H9 (cell line): ENCODE data around the gene RPE65. TPM values are rescaled to one million over a fixed set of nuclear protein-coding genes. Genes with fewer than 3 reads are reported as not detected.

Experiments used
- DNase-seq: peaks from one replicate; pipeline ENCODE4 v3.0.0-alpha.2; 2017
- H2AFZ ChIP-seq: one replicate; pipeline ENCODE4 v1.6.1; 2013; ENCODE audit warnings: mild to moderate bottlenecking, low read length, control low read depth, moderate library complexity
- H2AK5ac ChIP-seq: 2 replicates; pipeline ENCODE4 v1.6.1; 2013; ENCODE audit warnings: low read length, control low read depth, mixed read lengths; ENCODE audit not compliant: insufficient read length
- H2BK120ac ChIP-seq: one replicate; pipeline ENCODE4 v1.6.1; 2013; ENCODE audit warnings: low read depth, mild to moderate bottlenecking, low read length, control low read depth, inconsistent platforms; ENCODE audit not compliant: poor library complexity, severe bottlenecking
- H2BK12ac ChIP-seq: 2 replicates; pipeline ENCODE4 v1.6.1; 2013; ENCODE audit warnings: low read length, control low read depth, mixed read lengths, low read depth; ENCODE audit not compliant: insufficient read length
- H2BK15ac ChIP-seq: 2 replicates; pipeline ENCODE4 v1.6.1; 2013; ENCODE audit warnings: low read depth, low read length, control low read depth
- H2BK20ac ChIP-seq: one replicate; pipeline ENCODE4 v1.6.1; 2013; ENCODE audit warnings: low read depth, mild to moderate bottlenecking, low read length, control low read depth, inconsistent platforms; ENCODE audit not compliant: poor library complexity, severe bottlenecking
- H2BK5ac ChIP-seq: 2 replicates; pipeline ENCODE4 v1.6.1; 2013; ENCODE audit warnings: low read length, control low read depth, mixed read lengths; ENCODE audit not compliant: insufficient read length
- H3K14ac ChIP-seq: 2 replicates; pipeline ENCODE4 v1.6.1; 2013; ENCODE audit warnings: low read length, control low read depth; ENCODE audit not compliant: insufficient read depth
- H3K18ac ChIP-seq: 2 replicates; pipeline ENCODE4 v1.6.1; 2013; ENCODE audit warnings: low read depth, mild to moderate bottlenecking, mixed read lengths, low read length, control low read depth; ENCODE audit not compliant: insufficient read length
- H3K23ac ChIP-seq: 2 replicates; pipeline ENCODE4 v1.6.1; 2013; ENCODE audit warnings: low read length, control low read depth, mixed read lengths, low read depth; ENCODE audit not compliant: insufficient read length
- H3K23me2 ChIP-seq: 2 replicates; pipeline ENCODE4 v1.6.1; 2013; ENCODE audit warnings: low read depth, mild to moderate bottlenecking, mixed read lengths, low read length, control low read depth; ENCODE audit not compliant: insufficient read length, poor library complexity, severe bottlenecking
- H3K27ac ChIP-seq: 2 replicates; pipeline ENCODE4 v1.5.1; 2013; ENCODE audit warnings: low read length, control low read depth, mixed read lengths, low read depth; ENCODE audit not compliant: insufficient read length
- H3K27me3 ChIP-seq: 2 replicates; pipeline ENCODE4 v1.6.1; 2013; ENCODE audit warnings: low read length, control low read depth, inconsistent platforms; ENCODE audit not compliant: insufficient read depth
- H3K4ac ChIP-seq: 2 replicates; pipeline ENCODE4 v1.6.1; 2013; ENCODE audit warnings: low read depth, mild to moderate bottlenecking, control low read depth, inconsistent platforms, low read length, moderate library complexity
- H3K4me1 ChIP-seq: 2 replicates; pipeline ENCODE4 v1.6.1; 2013; ENCODE audit warnings: low read length, control low read depth, inconsistent platforms; ENCODE audit not compliant: insufficient read depth
- H3K4me2 ChIP-seq: 2 replicates; pipeline ENCODE4 v1.6.1; 2013; ENCODE audit warnings: low read length, control low read depth, mixed read lengths; ENCODE audit not compliant: insufficient read length, insufficient read depth
- H3K56ac ChIP-seq: 2 replicates; pipeline ENCODE4 v1.6.1; 2013; ENCODE audit warnings: low read depth, mild to moderate bottlenecking, mixed read lengths, low read length, control low read depth; ENCODE audit not compliant: insufficient read length
- H3K79me1 ChIP-seq: 2 replicates; pipeline ENCODE4 v1.6.1; 2013; ENCODE audit warnings: low read depth, mild to moderate bottlenecking, moderate library complexity, low read length, control low read depth, inconsistent platforms; ENCODE audit not compliant: insufficient read depth, poor library complexity, severe bottlenecking
- H3K79me2 ChIP-seq: 2 replicates; pipeline ENCODE4 v1.6.1; 2013; ENCODE audit warnings: low read length, control low read depth, inconsistent platforms; ENCODE audit not compliant: insufficient read depth
- H3K9ac ChIP-seq: 2 replicates; pipeline ENCODE4 v1.6.1; 2013; ENCODE audit warnings: low read length, control low read depth, mixed read lengths; ENCODE audit not compliant: insufficient read length; ENCODE audit errors: extremely low read depth
- H3K9me3 ChIP-seq: one replicate; pipeline ENCODE4 v1.6.1; 2013; ENCODE audit warnings: low read depth, low read length, inconsistent platforms; ENCODE audit not compliant: control insufficient read depth
- H3T11ph ChIP-seq: one replicate; pipeline ENCODE4 v1.6.1; 2013; ENCODE audit warnings: mild to moderate bottlenecking, low read length, control low read depth, inconsistent platforms
- H4K20me1 ChIP-seq: one replicate; pipeline ENCODE4 v1.6.1; 2013; ENCODE audit not compliant: control insufficient read depth, insufficient read length, insufficient read depth
- H4K5ac ChIP-seq: 2 replicates; pipeline ENCODE4 v1.6.1; 2013; ENCODE audit warnings: low read depth, mild to moderate bottlenecking, mixed read lengths, low read length, control low read depth; ENCODE audit not compliant: insufficient read length
- H4K8ac ChIP-seq: replicated peaks from 2 replicates; pipeline ENCODE4 v1.6.1; 2013; ENCODE audit warnings: low read length, control low read depth, mixed read lengths, low read depth; ENCODE audit not compliant: insufficient read length
- H4K91ac ChIP-seq: 2 replicates; pipeline ENCODE4 v1.6.1; 2013; ENCODE audit warnings: low read depth, mild to moderate bottlenecking, moderate library complexity, mixed read lengths, low read length, control low read depth; ENCODE audit not compliant: insufficient read length
- H3K27ac Mint-ChIP-seq, 3 experiments: 2 replicates in 2 of 3; 3 replicates in 1 of 3; pipeline ENCODE4 v1.8.0; 2020 to 2021; ENCODE audit warnings: mixed read lengths in 3 of 3, mild to moderate bottlenecking in 1 of 3, moderate library complexity in 1 of 3
- H3K27me3 Mint-ChIP-seq: 2 replicates; pipeline ENCODE4 v1.8.0; 2021; ENCODE audit warnings: low read depth, mild to moderate bottlenecking, moderate library complexity, mixed read lengths
- H3K36me3 Mint-ChIP-seq, 3 experiments: 2 replicates in 2 of 3; 3 replicates in 1 of 3; pipeline ENCODE4 v1.8.0; 2020 to 2021; ENCODE audit warnings: low read depth in 3 of 3, mixed read lengths in 3 of 3; ENCODE audit not compliant: insufficient read depth in 1 of 3
- H3K4me1 Mint-ChIP-seq, 2 experiments: 2 replicates each; pipeline ENCODE4 v1.8.0; 2020; ENCODE audit warnings: mixed read lengths in 2 of 2
- H3K4me3 Mint-ChIP-seq, 2 experiments: 2 replicates in 1 of 2; 3 replicates in 1 of 2; pipeline ENCODE4 v1.8.0; 2020 to 2021; ENCODE audit warnings: mild to moderate bottlenecking in 2 of 2, mixed read lengths in 2 of 2, moderate library complexity in 1 of 2
- H3K9me3 Mint-ChIP-seq, 2 experiments: 2 replicates in 1 of 2; 3 replicates in 1 of 2; pipeline ENCODE4 v1.8.0; 2020; ENCODE audit warnings: mild to moderate bottlenecking in 2 of 2, mixed read lengths in 2 of 2, moderate library complexity in 1 of 2
- CTCF ChIP-seq: fragments of 200-600 bp; sonication (generic); conservative IDR thresholded peaks from 3 replicates; pipeline ENCODE4 v1.8.0; 2021; ENCODE audit warnings: antibody characterized with exemption, mild to moderate bottlenecking
- WGBS: extraction: QIAGEN DNeasy Blood & Tissue Kit; methylation state at CpG from one replicate; pipeline ENCODE4 v1.1.7; 2013; ENCODE audit warnings: missing lambda C conversion rate, low lambda C conversion rate, mixed read lengths; ENCODE audit not compliant: insufficient read length; ENCODE audit errors: extremely low coverage; 5-methylcytosine and 5-hydroxymethylcytosine counted together
- total RNA-seq: library from RNA; stranded (reverse); gene quantifications from 2 replicates; pipeline ENCODE4 v1.2.1, GENCODE V29; 2021

RPE65 gene
- total RNA-seq, 1 experiment from 2014 or later: not detected

- no peak overlapping the region for H2BK12ac ChIP-seq
- no peak overlapping the region for H2AK5ac ChIP-seq
- H3K79me2 ChIP-seq: peaks cover 2% of the 10 kb centered on the region; the same call in 1 of the 2 replicates
- H4K20me1 ChIP-seq: no peaks in the 10 kb centered on the region
- no peak overlapping the region for H2BK15ac ChIP-seq
- no peak overlapping the region for H4K91ac ChIP-seq
- H3K9me3 ChIP-seq: no peaks in the 10 kb centered on the region
- H4K5ac ChIP-seq: no peak overlapping the region
- H3K56ac ChIP-seq: no peak overlapping the region
- no peak overlapping the region for H3T11ph ChIP-seq
- DNase-seq: no peak
- H3K79me1 ChIP-seq: no peaks in the 10 kb centered on the region
- Mint-ChIP-seq H3K9me3 (no peaks in the 10 kb centered on the region), H3K27me3 (peaks cover 3% of the 10 kb centered on the region), H3K4me3 (no peak overlapping the region), H3K36me3 (no peaks in the 10 kb centered on the region), H3K27ac (no peak overlapping the region; a peak in 1 of 7 replicates), H3K4me1 (peaks cover 8 to 21% of the 10 kb centered on the region in 2 experiments)
- H3K23me2 ChIP-seq: no peaks in the 10 kb centered on the region
- no peaks in the 10 kb centered on the region for H3K27me3 ChIP-seq
- H3K14ac ChIP-seq: no peak overlapping the region
- no peak overlapping the region for H2BK120ac ChIP-seq
- H4K8ac ChIP-seq: no peak overlapping the region
- H3K4me1 ChIP-seq: peaks cover 2% of the 10 kb centered on the region; the same call in 1 of the 2 replicates
- H3K4me2 ChIP-seq: no peak overlapping the region
- WGBS: no CpG with 5 or more reads among the region's 8 CpGs
- TF ChIP-seq CTCF: no peak
- H3K4ac ChIP-seq: no peak overlapping the region
- no peak overlapping the region for H2AFZ ChIP-seq
- no peak overlapping the region for H3K27ac ChIP-seq
- no peak overlapping the region for H3K23ac ChIP-seq
- H2BK5ac ChIP-seq: no peak overlapping the region
- no peak overlapping the region for H3K18ac ChIP-seq
- H3K9ac ChIP-seq: no peak overlapping the region
- no peak overlapping the region for H2BK20ac ChIP-seq
Observed at GRCh38 chr1:68453060-68453670, 3.4 kb upstream of the RPE65 start.
